Measurements from ENCODE around the gene CDK10.

DNA sequence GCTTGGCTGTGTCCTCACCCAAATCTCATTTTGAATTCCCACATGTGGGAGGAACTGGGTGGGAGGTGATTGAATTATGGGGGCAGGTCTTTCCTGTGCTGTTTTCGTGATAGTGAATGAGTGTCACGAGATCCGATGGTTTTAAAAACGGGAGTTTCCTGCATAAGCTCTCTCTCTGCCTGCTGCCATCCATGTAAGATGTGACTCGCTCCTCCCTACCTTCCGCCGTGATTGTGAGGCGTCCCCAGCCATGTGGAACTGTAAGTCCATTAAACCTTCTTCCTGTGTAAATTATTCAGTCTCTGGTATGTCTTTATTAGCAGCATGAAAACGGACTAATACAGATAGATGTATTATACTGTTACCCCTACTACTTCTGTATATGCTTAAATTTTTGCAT lies 25.3 kb upstream of the CDK10 start:
- TF ChIP-seq, protein P1, sequence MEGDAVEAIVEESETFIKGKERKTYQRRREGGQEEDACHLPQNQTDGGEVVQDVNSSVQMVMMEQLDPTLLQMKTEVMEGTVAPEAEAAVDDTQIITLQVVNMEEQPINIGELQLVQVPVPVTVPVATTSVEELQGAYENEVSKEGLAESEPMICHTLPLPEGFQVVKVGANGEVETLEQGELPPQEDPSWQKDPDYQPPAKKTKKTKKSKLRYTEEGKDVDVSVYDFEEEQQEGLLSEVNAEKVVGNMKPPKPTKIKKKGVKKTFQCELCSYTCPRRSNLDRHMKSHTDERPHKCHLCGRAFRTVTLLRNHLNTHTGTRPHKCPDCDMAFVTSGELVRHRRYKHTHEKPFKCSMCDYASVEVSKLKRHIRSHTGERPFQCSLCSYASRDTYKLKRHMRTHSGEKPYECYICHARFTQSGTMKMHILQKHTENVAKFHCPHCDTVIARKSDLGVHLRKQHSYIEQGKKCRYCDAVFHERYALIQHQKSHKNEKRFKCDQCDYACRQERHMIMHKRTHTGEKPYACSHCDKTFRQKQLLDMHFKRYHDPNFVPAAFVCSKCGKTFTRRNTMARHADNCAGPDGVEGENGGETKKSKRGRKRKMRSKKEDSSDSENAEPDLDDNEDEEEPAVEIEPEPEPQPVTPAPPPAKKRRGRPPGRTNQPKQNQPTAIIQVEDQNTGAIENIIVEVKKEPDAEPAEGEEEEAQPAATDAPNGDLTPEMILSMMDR (IDR thresholded peaks at IDR 0.05): no peak
- no peak for TF ChIP-seq ZFX (IDR thresholded peaks at IDR 0.05; ENCODE audit: borderline replicate concordance)
